K562 (cell line): Measurements from ENCODE around the gene CACNA1C. TPM values are rescaled to one million over a fixed set of nuclear protein-coding genes. Genes with fewer than 3 reads are reported as not detected.

Experiments used
- ATAC-seq: fragments of 200-7000 bp; cut with Tn5 transposase; 3 replicates; pipeline ENCODE4 v1.9.1; 2020; ENCODE audit warnings: moderate library complexity
- BruUV-seq: library from RNA; stranded (reverse); fragments of 400-500 nt; replicated peaks from 2 replicates; lab custom pipeline; 2021; lab: Mats Ljungman, UMichigan
- CTCF ChIA-PET: fragments of 300-600 bp; formaldehyde crosslinking; extraction: SDS; loops from one replicate; lab custom pipeline; 2021; ENCODE audit warnings: low intra/inter-chr PET ratio; lab: Yijun Ruan, JAX
- POLR2A ChIA-PET: fragments of 300-600, 350-650 bp; sonication (Branson Sonifier 250); formaldehyde crosslinking; extraction: SDS; loops from one replicate; lab custom pipeline; 2021; ENCODE audit warnings: antibody characterized with exemption, inconsistent platforms; lab: Yijun Ruan, JAX
- DNase-seq, 4 experiments: peaks; one replicate each; pipeline versions ENCODE4 v3.0.0 to v3.0.0-alpha.2; 2011 to 2018; ENCODE audit warnings: low spot score in 3 of 4, mixed read lengths in 3 of 4; ENCODE audit errors: extremely low read depth in 1 of 4
- FAIRE-seq: peaks from 2 replicates; lab custom pipeline; 2011; peaks lifted over from hg19 to GRCh38; lab: Jason Lieb, UNC
- H2AFZ ChIP-seq: 2 replicates; pipeline ENCODE4 v1.6.0; 2011; ENCODE audit warnings: low read depth, low read length, control low read depth, inconsistent platforms
- H3K27ac ChIP-seq: fragments of 200-600 bp; 3 replicates; pipeline ENCODE4 v1.8.0; 2011; ENCODE audit warnings: low read depth, mild to moderate bottlenecking, control low read depth, inconsistent platforms, low read length, moderate library complexity, mixed read lengths; ENCODE audit errors: extremely low read depth
- H3K27me3 ChIP-seq, 2 experiments: fragments of 300-600 bp in 1 of 2; 2 replicates in 1 of 2; 3 replicates in 1 of 2; pipeline versions ENCODE4 v1.6.0 to v1.8.0; 2011; ENCODE audit warnings: inconsistent platforms in 2 of 2, low read length in 2 of 2, mild to moderate bottlenecking in 1 of 2, mixed read lengths in 1 of 2, moderate library complexity in 1 of 2; ENCODE audit not compliant: control insufficient read depth in 2 of 2, insufficient read depth in 2 of 2
- H3K36me3 ChIP-seq: fragments of 300-600 bp; 3 replicates; pipeline ENCODE4 v1.8.0; 2011; ENCODE audit warnings: mild to moderate bottlenecking, low read length, inconsistent platforms; ENCODE audit not compliant: control insufficient read depth, insufficient read depth
- H3K4me1 ChIP-seq, 2 experiments: fragments of 200-600 bp in 1 of 2; replicated peaks in 1 of 2; 2 replicates in 1 of 2; 3 replicates in 1 of 2; pipeline versions ENCODE4 v1.5.1 to v1.8.0; 2011; ENCODE audit warnings: inconsistent platforms in 2 of 2, low read length in 2 of 2, mild to moderate bottlenecking in 1 of 2, mixed read lengths in 1 of 2, moderate library complexity in 1 of 2; ENCODE audit not compliant: control insufficient read depth in 2 of 2, insufficient read depth in 2 of 2
- H3K4me2 ChIP-seq: 2 replicates; pipeline ENCODE4 v1.6.1; 2011; ENCODE audit warnings: low read length, control low read depth, inconsistent platforms, mixed read lengths; ENCODE audit not compliant: insufficient read depth
- H3K4me3 ChIP-seq: fragments of 200-600 bp; sonication (generic), shearing (Covaris generic); 2 replicates; pipeline ENCODE4 v1.5.1; 2016; ENCODE audit warnings: control low read depth, inconsistent platforms
- H3K79me2 ChIP-seq: fragments of 200-600 bp; 3 replicates; pipeline ENCODE4 v1.8.0; 2011; ENCODE audit warnings: low read length, inconsistent platforms; ENCODE audit not compliant: control insufficient read depth, insufficient read depth
- H3K9ac ChIP-seq, 2 experiments: 2 replicates each; pipeline versions ENCODE4 v1.6.0 to v1.6.1; 2011; ENCODE audit warnings: low read depth in 2 of 2, low read length in 2 of 2, control low read depth in 1 of 2, inconsistent platforms in 1 of 2, mild to moderate bottlenecking in 1 of 2, mixed read lengths in 1 of 2; ENCODE audit not compliant: insufficient read depth in 1 of 2
- H3K9me1 ChIP-seq: one replicate; pipeline ENCODE4 v1.6.0; 2011; ENCODE audit warnings: inconsistent platforms, mild to moderate bottlenecking, low read length, moderate library complexity; ENCODE audit not compliant: control insufficient read depth, insufficient read depth
- H3K9me3 ChIP-seq: replicated peaks from 2 replicates; pipeline ENCODE4 v1.5.1; 2011; ENCODE audit warnings: low read depth, low read length, inconsistent platforms; ENCODE audit not compliant: control insufficient read depth, insufficient read depth
- H4K20me1 ChIP-seq: replicated peaks from 2 replicates; pipeline ENCODE4 v1.6.1; 2011; ENCODE audit warnings: low read length, inconsistent platforms, mixed read lengths; ENCODE audit not compliant: control insufficient read depth, insufficient read depth
- BHLHE40 ChIP-seq: IDR thresholded peaks from 2 replicates; pipeline ENCODE4 v1.6.1; 2011; ENCODE audit warnings: low read length, improper control_type of control experiment
- HIVEP1 ChIP-seq: fragments of 250-450 bp; sonication (Bioruptor Pico); IDR thresholded peaks from 2 replicates; pipeline ENCODE4 v1.4.0; 2020; ENCODE audit warnings: mild to moderate bottlenecking
- ILF3 ChIP-seq: fragments of 450-650 bp; IDR thresholded peaks from 2 replicates; pipeline ENCODE4 v1.6.1; 2018; ENCODE audit warnings: antibody characterized with exemption, mild to moderate bottlenecking, moderate library complexity, borderline replicate concordance
- JUND ChIP-seq, 2 experiments: IDR thresholded peaks; 2 replicates in 1 of 2; 3 replicates in 1 of 2; pipeline ENCODE4 v1.6.1; 2011; ENCODE audit warnings: borderline replicate concordance in 2 of 2, low read depth in 2 of 2, low read length in 2 of 2, improper control_type of control experiment in 1 of 2, missing biosample characterization in 1 of 2, missing genetic modification characterization in 1 of 2, missing genetic modification reagents in 1 of 2
- PHB2 ChIP-seq: fragments of 450-650 bp; IDR thresholded peaks from 2 replicates; pipeline ENCODE4 v1.6.1; 2017; ENCODE audit warnings: low read depth
- PTBP1 ChIP-seq: fragments of 200-400 bp; formaldehyde crosslinking; IDR thresholded peaks from 2 replicates; pipeline ENCODE4 v1.6.1; 2017; ENCODE audit warnings: low read depth, low read length
- SREBF1 ChIP-seq: fragments of 150-350 bp; IDR thresholded peaks from 2 replicates; pipeline ENCODE4 v1.6.1; 2014; ENCODE audit warnings: antibody characterized with exemption, low read depth, low read length, borderline replicate concordance
- ZNF384 ChIP-seq: IDR thresholded peaks from 2 replicates; pipeline ENCODE4 v1.6.1; 2012; ENCODE audit warnings: low read depth, low read length, improper control_type of control experiment
- ZNF589 ChIP-seq: fragments of 200-800 bp; sonication (Bioruptor generic); IDR thresholded peaks from 2 replicates; pipeline ENCODE4 v1.6.1; 2016; ENCODE audit warnings: low read depth, missing genetic modification characterization, missing compliant biosample characterization
- WGBS: fragments of 100-300 bp; shearing (Covaris generic); methylation state at CpG from one replicate; pipeline ENCODE4 v1.1.6; 2016; ENCODE audit warnings: low coverage, mixed read lengths; ENCODE audit not compliant: insufficient coverage; ENCODE audit errors: missing lambda C conversion rate; 5-methylcytosine and 5-hydroxymethylcytosine counted together
- in situ Hi-C: fragments of 300-500 bp; cut with MboI; formaldehyde crosslinking; loops from 4 replicates; pipeline ENCODE4 v1.15.0; 2018; ENCODE audit warnings: inconsistent platforms, mixed read lengths
- intact Hi-C: fragments of 100-400 bp; cut with micrococcal nuclease; formaldehyde crosslinking; loops from 2 replicates; pipeline ENCODE4 v1.14.2; 2022
- polyA plus RNA-seq, 8 experiments: library from polyadenylated mRNA; depleted of rRNA in 4 of 8; stranded (reverse) in 5 of 8; unstranded in 3 of 8; fragments of >200 nt; fragmentation: Nextera tagmentation in 2 of 8; fragmentation: Illumina TruSeq in 1 of 8; extraction: Ambion mirVana in 2 of 8; extraction: Trizol in 1 of 8; gene quantifications; 2 replicates each; pipeline versions ENCODE4 v1.2.1 to v1.2.3, GENCODE V29; 2011 to 2014; ENCODE audit warnings: inconsistent platforms in 1 of 8, missing spikeins in 1 of 8
- total RNA-seq, 7 experiments: library from RNA; depleted of rRNA in 6 of 7; stranded (reverse); fragments of >200 nt in 6 of 7; fragmentation: Illumina TruSeq in 2 of 7; extraction: Trizol in 2 of 7; gene quantifications; 2 replicates each; pipeline versions ENCODE4 v1.2.1 to v1.2.3, GENCODE V29; 2011 to 2021; ENCODE audit warnings: low replicate concordance in 1 of 7
- TF ChIP-seq, protein P1 (sequence below): fragments of 450-650 bp; formaldehyde crosslinking; IDR thresholded peaks from 2 replicates; pipeline ENCODE4 v1.4.0; 2020; ENCODE audit warnings: mild to moderate bottlenecking, moderate library complexity
- TF ChIP-seq, protein P2 (sequence below), 2 experiments: fragments of 200-800 bp in 1 of 2; sonication (Bioruptor generic) in 1 of 2; sonication (generic) in 1 of 2; formaldehyde crosslinking in 1 of 2; IDR thresholded peaks in 1 of 2; conservative IDR thresholded peaks in 1 of 2; 2 replicates each; pipeline versions ENCODE4 v1.5.0 to v1.6.1; 2016 to 2020; ENCODE audit warnings: missing compliant biosample characterization in 1 of 2, missing genetic modification characterization in 1 of 2, missing genetic modification reagents in 1 of 2
- TF ChIP-seq, protein P3 (sequence below): fragments of 450-650 bp; formaldehyde crosslinking; IDR thresholded peaks from 2 replicates; pipeline ENCODE4 v1.4.0; 2020; ENCODE audit warnings: mild to moderate bottlenecking, moderate library complexity

The CACNA1C gene
- total and polyA plus RNA-seq, 9 of the 15 experiments (the other 6 are each of a cell fraction or from before 2014, with no cell fraction given), result not detected

DNA sequence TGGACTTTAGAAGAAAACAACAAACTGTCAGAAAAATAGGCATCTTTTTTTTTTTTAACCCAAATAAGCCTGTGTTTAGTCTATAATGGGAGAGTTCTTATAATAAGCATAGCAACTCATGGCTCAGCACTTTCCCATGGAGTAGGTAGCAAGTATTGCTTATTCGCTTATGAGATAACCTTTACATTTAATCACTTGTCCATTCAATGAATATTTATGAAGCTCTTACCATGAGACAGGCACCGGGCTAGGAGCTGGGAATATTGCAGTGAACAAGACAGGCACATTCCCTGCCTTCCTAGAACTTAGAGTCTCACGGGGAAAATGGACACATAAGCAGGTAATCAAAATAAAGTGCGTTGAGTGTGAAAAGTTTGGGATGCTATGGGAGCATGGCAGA is 38.6 kb upstream of the CACNA1C start:
- H3K27ac ChIP-seq, result no peak overlapping the region
- in situ Hi-C loops, result no loop called here
- no peak overlapping the region for H2AFZ ChIP-seq
- H3K36me3 ChIP-seq, result no peaks in the 10 kb centered on the region
- BruUV-seq, result no TSS peak
- TF ChIP-seq, protein P1, sequence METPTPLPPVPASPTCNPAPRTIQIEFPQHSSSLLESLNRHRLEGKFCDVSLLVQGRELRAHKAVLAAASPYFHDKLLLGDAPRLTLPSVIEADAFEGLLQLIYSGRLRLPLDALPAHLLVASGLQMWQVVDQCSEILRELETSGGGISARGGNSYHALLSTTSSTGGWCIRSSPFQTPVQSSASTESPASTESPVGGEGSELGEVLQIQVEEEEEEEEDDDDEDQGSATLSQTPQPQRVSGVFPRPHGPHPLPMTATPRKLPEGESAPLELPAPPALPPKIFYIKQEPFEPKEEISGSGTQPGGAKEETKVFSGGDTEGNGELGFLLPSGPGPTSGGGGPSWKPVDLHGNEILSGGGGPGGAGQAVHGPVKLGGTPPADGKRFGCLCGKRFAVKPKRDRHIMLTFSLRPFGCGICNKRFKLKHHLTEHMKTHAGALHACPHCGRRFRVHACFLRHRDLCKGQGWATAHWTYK (CRISPR knock-in tag), result no peak
- TF ChIP-seq BHLHE40 (no peak), ZNF589 (no peak), PTBP1 (no peak), HIVEP1 (CRISPR knock-in tag) (no peak), ILF3 (no peak), SREBF1 (no peak), ZNF384 (no peak), JUND (IDR thresholded peaks at IDR 0.05; ENCODE audit: borderline replicate concordance, low read depth, low read length) (no peak), JUND (tag; IDR thresholded peaks at IDR 0.05; ENCODE audit: borderline replicate concordance, low read depth, low read length) (no peak), PHB2 (no peak)
- TF ChIP-seq, protein P2, sequence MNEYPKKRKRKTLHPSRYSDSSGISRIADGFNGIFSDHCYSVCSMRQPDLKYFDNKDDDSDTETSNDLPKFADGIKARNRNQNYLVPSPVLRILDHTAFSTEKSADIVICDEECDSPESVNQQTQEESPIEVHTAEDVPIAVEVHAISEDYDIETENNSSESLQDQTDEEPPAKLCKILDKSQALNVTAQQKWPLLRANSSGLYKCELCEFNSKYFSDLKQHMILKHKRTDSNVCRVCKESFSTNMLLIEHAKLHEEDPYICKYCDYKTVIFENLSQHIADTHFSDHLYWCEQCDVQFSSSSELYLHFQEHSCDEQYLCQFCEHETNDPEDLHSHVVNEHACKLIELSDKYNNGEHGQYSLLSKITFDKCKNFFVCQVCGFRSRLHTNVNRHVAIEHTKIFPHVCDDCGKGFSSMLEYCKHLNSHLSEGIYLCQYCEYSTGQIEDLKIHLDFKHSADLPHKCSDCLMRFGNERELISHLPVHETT (CRISPR knock-in tag; conservative IDR thresholded peaks at IDR 0.05 in 1 of 2, IDR thresholded peaks at IDR 0.05 in 1 of 2), result no peak
- TF ChIP-seq, protein P3, sequence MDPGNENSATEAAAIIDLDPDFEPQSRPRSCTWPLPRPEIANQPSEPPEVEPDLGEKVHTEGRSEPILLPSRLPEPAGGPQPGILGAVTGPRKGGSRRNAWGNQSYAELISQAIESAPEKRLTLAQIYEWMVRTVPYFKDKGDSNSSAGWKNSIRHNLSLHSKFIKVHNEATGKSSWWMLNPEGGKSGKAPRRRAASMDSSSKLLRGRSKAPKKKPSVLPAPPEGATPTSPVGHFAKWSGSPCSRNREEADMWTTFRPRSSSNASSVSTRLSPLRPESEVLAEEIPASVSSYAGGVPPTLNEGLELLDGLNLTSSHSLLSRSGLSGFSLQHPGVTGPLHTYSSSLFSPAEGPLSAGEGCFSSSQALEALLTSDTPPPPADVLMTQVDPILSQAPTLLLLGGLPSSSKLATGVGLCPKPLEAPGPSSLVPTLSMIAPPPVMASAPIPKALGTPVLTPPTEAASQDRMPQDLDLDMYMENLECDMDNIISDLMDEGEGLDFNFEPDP (CRISPR knock-in tag), result no peak
- H4K20me1 ChIP-seq, result no peaks in the 10 kb centered on the region
- ATAC-seq (no peak), DNase-seq (no peak), FAIRE-seq (no peak)
- H3K4me1 ChIP-seq, result no peaks in the 10 kb centered on the region
- H3K4me3 ChIP-seq, result no peak overlapping the region
- no peaks in the 10 kb centered on the region for H3K9me3 ChIP-seq
- peaks cover 0 to 4% of the 10 kb centered on the region in 2 experiments; a peak in 2 of 5 replicates for H3K27me3 ChIP-seq
- POLR2A ChIA-PET, result interaction anchor here (0.6 to 1.6 kb wide), 2 partner anchors 9 to 24 kb away, joined by 3 to 5 read pairs; no protein-coding TSS in a partner anchor
- CTCF ChIA-PET, result no interaction called here
- no peak overlapping the region for H3K4me2 ChIP-seq
- 0% methylated on average over 4 of the region's 4 CpGs for WGBS
- no peak overlapping the region for H3K9ac ChIP-seq
- no peaks in the 10 kb centered on the region for H3K9me1 ChIP-seq
- intact Hi-C loops, result no loop called here
- H3K79me2 ChIP-seq, result no peaks in the 10 kb centered on the region
